CD4-positive, alpha-beta T cell treated with Interleukin-17A for 1 hour (primary cell): ENCODE results near the gene PI4K2B.
"Not testable (repeated sequence)": the region's sequence is repeated elsewhere in the genome, so short reads cannot be mapped to it uniquely, and the experiment has no call there.

Experiments used
- DNase-seq: peaks from one replicate; pipeline ENCODE4 v3.0.0-alpha.2; 2020

The PI4K2B gene

DNA sequence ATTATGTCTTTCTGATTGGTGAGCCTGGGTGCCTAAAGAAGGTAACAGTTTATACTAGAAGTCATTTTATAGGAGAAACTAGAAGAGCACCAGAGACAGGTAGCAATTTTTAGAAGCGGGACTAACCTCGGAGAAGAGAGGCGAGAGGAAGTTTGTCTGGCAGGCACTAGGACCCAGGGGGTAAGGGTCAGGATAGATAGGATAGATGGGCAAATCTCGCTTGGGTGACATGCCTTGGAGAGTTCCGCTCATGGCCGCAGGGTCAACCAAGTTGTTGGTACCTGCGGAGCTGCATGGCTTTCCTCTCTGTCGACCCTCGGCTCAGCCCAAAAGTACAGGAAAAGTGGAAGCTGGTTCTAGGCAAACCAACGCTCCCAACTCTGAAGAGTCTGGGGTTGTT is 11.3 kb downstream of the PI4K2B start:
- no peak for DNase-seq

GRCh38 chr4:25246680-25247611 is 13.1 kb downstream of the PI4K2B start:
- no peak for DNase-seq

GRCh38 chr4:25248875-25249274 is 15.0 kb downstream of the PI4K2B start:
- not testable (repeated sequence) for DNase-seq

DNA sequence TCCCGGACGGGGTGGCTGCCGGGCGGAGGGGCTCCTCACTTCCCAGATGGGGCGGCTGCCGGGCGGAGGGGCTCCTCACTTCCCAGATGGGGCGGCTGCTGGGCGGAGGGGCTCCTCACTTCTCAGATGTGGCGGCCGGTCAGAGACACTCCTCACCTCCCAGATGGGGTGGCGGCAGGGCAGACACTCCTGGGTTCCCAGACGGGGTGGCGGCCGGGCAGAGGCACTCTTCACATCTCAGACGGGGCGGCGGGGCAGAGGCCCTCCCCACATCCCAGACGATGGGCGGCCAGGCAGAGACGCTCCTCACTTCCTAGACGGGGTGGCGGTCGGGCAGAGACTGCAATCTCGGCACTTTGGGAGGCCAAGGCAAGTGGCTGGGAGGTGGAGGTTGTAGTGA is 15.7 kb downstream of the PI4K2B start:
- DNase-seq = not testable (repeated sequence)

DNA sequence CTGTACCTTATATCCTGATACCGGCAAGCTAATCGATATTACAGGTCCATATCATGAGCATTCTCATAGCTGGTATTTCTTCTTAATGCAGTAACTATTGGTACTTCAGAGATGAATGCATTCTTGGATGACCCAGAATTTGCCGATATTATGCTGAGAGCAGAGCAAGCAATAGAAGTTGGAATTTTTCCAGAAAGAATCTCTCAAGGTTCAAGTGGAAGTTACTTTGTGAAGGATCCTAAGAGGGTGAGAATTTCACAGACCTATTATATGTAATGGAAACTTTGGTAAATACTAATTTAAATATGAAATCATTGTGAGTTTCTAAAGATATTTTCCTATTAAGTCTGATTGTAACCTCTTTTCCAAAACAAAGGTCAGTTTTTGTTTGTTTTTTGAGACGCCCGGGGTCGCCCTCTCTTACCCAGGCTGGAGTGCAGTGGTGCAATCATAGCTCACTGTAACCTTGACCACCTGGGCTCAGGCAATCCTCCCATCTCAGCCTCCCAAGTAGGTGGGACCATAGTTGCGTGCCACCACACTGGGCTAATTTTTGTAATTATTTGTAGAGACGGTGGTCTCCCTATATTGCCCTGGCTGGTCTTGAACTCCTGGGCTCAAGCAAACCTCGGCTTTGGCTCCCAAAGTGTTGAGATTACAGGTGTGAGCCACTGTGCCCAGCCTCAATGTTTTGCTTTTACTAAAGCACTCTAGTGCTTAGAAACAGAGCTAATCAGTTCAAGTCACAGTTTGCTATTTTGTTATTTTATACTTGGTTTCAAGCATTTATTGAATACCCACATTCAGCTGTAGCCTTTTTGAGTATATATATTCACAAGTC is 18.6 kb downstream of the PI4K2B start:
- DNase-seq = no peak

DNA sequence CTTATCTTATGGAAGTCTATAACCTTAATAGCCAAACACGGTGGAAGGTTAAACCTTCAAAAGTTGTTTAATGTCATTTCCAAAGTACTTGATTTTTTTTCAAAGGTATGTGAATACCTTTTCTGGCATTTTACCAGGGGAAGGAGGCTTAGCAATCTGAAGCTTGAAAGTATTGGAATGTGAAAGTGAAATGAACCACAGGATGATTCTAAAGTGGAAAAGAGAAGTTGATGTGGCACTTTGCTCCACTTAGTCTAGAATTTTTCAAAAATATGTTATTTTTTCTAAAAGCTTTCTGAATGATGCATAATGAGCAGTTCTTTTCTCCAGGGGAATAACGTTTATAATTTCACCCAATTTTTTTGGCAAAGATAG is 19.2 kb downstream of the PI4K2B start:
- DNase-seq = no peak

GRCh38 chr4:25253786-25254185 is 20.0 kb downstream of the PI4K2B start:
- not testable (repeated sequence) for DNase-seq

GRCh38 chr4:25258980-25259578 is 25.2 kb downstream of the PI4K2B start:
- no peak for DNase-seq

DNA sequence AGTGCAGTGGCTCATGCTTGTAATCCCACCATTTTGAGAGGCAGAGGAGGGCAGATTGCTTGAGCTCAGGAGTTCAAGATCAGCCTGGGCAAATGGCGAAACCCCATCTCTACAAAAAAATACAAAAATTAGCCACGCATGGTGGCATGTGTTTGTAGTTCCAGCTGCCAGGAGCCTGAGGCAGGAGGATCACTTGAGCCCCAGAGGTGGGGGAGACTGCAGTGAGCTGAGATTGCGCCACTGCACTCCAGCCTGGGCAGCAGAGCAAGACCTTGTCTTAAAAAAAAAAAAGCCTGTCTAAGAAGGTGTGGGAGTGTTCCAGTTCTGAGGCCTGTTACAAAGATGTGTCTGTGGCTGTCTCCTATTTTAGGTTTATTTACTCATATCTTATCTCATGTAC is 38.0 kb downstream of the PI4K2B start:
- no peak for DNase-seq

- DNase-seq = no peak
Observed at GRCh38 chr4:25280210-25280609, 46.4 kb downstream of the PI4K2B start.

DNA sequence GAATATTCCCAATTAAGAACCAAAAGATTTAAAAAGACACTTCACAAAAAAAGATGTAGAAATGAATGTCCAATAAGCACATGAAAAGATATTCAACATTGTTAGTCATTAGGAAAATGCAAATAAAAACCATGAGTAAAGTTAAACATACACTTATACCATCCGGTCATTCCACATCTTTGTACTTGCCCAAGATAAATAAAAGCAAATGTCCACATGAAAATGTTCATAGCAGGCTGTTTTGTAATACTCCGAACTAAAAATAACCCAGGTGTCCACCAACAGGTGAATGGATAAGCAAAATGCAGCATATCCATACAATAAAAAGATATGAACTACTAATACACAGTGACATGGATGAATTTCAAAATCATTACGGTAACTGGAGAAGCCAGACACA is 50.1 kb downstream of the PI4K2B start:
- DNase-seq = no peak

GRCh38 chr4:25284466-25284865 is 50.6 kb downstream of the PI4K2B start:
- DNase-seq = no peak

GRCh38 chr4:25290490-25291067 is 56.7 kb downstream of the PI4K2B start:
- no peak for DNase-seq

DNA sequence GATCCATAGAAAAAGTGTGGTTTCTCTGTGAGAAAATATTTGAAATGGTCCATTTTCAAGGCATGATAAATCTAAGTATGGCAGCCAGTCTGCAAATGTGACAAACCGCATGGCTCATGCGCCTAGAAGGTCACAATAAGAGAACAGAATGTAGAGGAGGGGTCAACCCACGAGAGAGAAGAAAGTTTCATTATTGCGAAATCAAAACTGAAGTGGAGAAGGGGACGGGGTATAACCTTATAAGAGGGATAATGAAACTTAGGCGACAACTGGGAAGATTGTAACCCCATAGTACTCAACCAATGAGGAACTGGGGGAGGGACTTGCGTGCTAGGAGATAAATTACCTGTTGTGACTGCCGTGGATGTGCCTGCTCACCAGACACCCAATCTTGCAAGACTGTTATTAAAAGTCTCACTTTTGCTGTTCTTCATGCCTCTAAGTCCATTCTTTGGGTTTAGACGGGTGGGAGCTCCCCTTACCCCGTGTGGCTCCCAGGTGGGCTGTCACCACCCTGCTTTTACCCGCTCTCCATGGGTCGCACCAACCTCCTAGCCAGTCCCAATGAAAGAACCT is 57.4 kb downstream of the PI4K2B start:
- DNase-seq = no peak

GRCh38 chr4:25297528-25298242 is 63.9 kb downstream of the PI4K2B start:
- no peak for DNase-seq

GRCh38 chr4:25299476-25300203 is 65.8 kb downstream of the PI4K2B start:
- no peak for DNase-seq

DNA sequence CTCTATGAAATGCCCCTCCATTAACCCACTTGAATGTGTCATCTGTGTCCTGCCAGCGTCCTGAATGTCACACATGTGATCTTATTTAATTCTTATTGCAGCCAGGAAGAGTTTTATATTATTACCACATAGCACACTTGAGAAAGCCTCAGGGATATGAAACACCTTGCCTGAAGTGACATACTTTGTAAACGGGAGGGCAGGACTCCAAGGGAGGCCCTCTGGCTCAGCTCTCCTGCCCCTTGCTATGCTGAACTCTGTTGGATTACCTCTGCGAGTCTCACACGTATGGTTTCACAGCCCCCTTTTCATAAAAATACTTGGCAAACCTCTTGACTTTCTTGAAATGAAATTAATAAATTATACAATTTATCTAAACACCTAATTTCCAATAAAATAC is 67.6 kb downstream of the PI4K2B start:
- no peak for DNase-seq

DNA sequence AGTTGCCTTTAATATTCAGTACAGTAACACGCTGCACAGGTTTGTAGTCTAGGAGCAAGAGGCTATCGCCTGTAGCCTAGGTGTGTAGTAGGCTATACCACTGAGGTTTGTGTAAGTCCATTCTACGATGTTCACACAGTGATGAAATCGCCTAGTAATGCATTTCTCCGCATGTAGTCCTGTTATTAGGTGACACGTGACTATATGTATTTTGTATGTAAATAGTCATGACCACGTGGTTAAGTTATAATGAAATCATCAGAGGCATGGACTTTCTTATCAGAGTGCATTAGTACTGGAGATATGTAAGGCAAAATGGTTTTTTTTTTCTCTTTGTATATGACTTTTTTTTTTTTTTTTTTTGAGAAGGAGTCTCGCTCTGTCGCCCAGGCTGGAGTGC is 68.8 kb downstream of the PI4K2B start:
- DNase-seq = no peak

- DNase-seq = no peak
Observed at GRCh38 chr4:25303578-25303977, 69.7 kb downstream of the PI4K2B start.

- no peak for DNase-seq
Observed at GRCh38 chr4:25306518-25307057, 72.8 kb downstream of the PI4K2B start.

- no peak for DNase-seq
Observed at GRCh38 chr4:25307596-25307995, 73.8 kb downstream of the PI4K2B start.
